GM12891 (cell line): Measurements from ENCODE around the gene FAM174C.

Experiments used
- DNase-seq: peaks from one replicate; pipeline ENCODE4 v3.0.0; 2011; ENCODE audit warnings: low spot score; ENCODE audit not compliant: insufficient read length
- FAIRE-seq: peaks from 2 replicates; lab custom pipeline; 2011; peaks lifted over from hg19 to GRCh38; lab: Jason Lieb, UNC
- PAX5 ChIP-seq: IDR thresholded peaks from 2 replicates; pipeline ENCODE4 v1.6.1; 2011; ENCODE audit warnings: low read length, moderate library complexity, mild to moderate bottlenecking; ENCODE audit not compliant: insufficient read depth, severe bottlenecking
- POLR2A ChIP-seq: IDR thresholded peaks from 2 replicates; pipeline ENCODE4 v1.6.1; 2011; ENCODE audit warnings: low read depth, low read length, control low read depth
- POLR2AphosphoS5 ChIP-seq: IDR thresholded peaks from 2 replicates; pipeline ENCODE4 v1.6.1; 2011; ENCODE audit warnings: low read depth, low read length, control low read depth
- POU2F2 ChIP-seq: IDR thresholded peaks from 2 replicates; pipeline ENCODE4 v1.6.1; 2011; ENCODE audit warnings: low read depth, mild to moderate bottlenecking, control low read depth, low read length, moderate library complexity
- SPI1 ChIP-seq: IDR thresholded peaks from 2 replicates; pipeline ENCODE4 v1.6.1; 2011; ENCODE audit warnings: low read depth, low read length, control low read depth
- TAF1 ChIP-seq: IDR thresholded peaks from 2 replicates; pipeline ENCODE4 v1.6.1; 2011; ENCODE audit warnings: low read depth, low read length, control low read depth

Gene FAM174C

GRCh38 chr19:1291761-1292418, 16.6 kb downstream of the FAM174C start:
- FAIRE-seq (peak; percentile 20), DNase-seq (no peak)
- TF ChIP-seq SPI1: no peak
- no peak for TF ChIP-seq POLR2A
- peak; percentile 92 for TF ChIP-seq POU2F2

DNA sequence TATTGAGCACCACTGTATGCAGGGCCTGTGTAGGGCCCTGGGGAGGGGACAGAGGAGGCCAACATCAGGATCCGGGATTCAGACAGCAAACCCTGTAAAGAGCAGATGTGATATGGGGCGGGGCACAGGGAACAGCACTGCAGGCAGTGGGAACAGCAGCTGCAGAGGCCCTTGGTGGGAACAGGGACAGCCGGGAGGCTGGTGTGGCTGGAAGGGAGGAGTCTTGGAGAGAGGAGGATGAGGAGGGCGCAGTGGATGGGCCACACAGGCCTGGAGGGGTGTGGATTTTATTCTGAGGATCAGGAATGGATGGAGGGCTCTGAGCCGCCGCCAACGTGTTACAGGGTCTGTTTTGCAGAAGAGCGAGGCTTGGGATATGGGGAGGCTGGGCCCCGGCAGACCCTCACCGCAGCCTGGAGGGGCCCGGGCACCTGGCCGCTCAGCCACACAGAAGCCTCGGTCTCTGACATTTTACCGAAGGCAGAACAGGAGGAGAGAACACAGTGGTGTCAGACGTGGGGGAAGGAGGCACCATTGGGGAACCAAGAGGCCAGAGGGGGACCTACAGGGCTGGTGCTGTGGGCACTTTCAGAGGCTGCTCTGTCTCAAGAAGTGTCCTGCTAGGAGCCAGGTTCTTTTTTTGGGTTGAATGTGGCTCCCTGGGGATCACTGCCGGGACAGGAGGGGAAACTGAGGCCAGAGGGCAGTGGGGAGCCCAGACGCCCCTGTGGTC, 17.3 kb downstream of the FAM174C start:
- no peak for TF ChIP-seq POLR2A
- TF ChIP-seq POLR2AphosphoS5: no peak
- no peak for TF ChIP-seq SPI1
- TF ChIP-seq TAF1: no peak
- no peak for TF ChIP-seq PAX5
- no peak for TF ChIP-seq POU2F2
- no peak for DNase-seq
- no peak for FAIRE-seq

DNA sequence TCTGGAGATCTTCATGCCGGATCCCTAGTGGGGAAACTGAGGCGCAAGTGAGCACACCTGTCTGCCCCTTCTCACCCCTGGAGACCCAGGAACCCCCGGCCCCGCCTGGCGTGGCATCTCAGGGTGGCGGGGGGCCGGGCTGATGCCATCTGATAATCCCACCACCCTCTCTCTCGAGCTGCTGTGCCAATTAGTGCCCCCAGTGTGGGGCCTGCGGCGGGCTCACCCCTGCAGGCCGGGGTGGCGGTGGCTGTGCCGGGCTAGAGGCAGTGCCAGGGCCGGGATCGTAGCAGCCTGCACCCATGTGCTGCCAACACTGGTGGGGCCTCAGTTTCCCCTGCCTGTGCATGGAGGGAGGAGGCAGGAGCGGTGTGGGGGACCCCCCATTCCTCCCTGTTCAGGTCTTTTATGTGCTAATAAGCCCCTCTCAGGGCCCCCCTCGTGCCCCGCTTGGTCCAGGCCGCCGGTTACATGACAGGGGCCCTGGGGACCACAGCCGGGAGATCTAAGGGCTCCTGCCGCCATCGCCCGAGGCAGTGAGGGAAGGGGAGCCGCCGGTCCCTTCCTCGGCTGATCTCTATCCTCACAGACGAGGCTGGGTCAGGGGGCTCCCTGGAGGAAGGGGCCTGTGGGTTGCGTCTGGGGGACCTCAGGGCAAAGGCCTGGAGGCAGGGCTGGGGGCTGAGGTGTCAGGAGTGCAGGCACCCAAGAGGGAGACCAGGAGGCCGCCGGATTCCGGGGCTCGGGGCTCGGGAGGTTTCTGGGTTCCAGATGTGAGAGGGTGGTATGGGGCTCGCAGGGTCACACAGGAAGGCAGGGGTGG, 18.7 kb downstream of the FAM174C start:
- FAIRE-seq: no peak
- no peak for DNase-seq
- TF ChIP-seq SPI1 (no peak), POLR2A (no peak), PAX5 (no peak), POLR2AphosphoS5 (no peak), POU2F2 (no peak), TAF1 (no peak)

GRCh38 chr19:1294688-1295087, 19.4 kb downstream of the FAM174C start:
- TF ChIP-seq PAX5 (no peak), TAF1 (no peak), POLR2AphosphoS5 (no peak), SPI1 (no peak)
- no peak for FAIRE-seq
- no peak for DNase-seq

DNA sequence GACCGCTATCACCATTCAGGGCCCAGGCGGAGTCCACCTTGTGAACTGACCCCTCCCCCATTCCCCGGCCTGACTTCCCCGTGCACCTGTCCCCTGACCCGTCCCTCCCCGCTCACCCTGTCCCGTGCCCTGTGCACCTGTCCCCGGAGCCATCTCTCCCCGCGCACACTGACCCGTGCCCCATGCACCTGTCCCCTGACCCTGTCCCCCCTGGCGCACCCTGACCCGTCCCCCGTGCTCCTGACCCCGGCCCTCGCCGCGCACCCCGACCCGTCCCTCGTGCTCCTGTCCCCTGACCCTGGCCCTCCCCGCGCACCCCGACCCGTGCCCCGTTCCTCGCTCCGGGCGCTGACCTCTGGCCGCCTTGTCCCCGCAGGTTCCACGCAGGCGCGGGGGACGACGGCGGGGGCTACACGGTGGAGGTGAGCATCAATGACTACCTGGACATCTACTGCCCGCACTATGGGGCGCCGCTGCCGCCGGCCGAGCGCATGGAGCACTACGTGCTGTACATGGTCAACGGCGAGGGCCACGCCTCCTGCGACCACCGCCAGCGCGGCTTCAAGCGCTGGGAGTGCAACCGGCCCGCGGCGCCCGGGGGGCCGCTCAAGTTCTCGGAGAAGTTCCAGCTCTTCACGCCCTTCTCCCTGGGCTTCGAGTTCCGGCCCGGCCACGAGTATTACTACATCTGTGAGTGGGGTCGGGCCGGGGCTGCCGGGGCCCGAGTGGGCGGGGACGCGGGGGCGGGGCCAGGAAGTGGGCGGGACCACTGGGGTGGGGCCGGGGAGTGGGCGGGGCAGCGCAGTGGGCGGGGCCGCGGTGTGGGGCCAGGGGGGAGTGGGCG, 20.1 kb downstream of the FAM174C start:
- TF ChIP-seq TAF1 (no peak), POLR2A (no peak), SPI1 (no peak), POU2F2 (no peak), PAX5 (no peak), POLR2AphosphoS5 (no peak)
- DNase-seq (peak; percentile 84), FAIRE-seq (no peak)

GRCh38 chr19:1296078-1296477, 20.7 kb downstream of the FAM174C start:
- FAIRE-seq (no peak), DNase-seq (no peak)
- TF ChIP-seq PAX5 (no peak), SPI1 (no peak), POLR2A (no peak), POU2F2 (no peak), TAF1 (no peak)

- FAIRE-seq (no peak), DNase-seq (no peak)
- TF ChIP-seq SPI1 (no peak), POLR2AphosphoS5 (no peak), POU2F2 (no peak), TAF1 (no peak), PAX5 (no peak), POLR2A (no peak)
Measured at GRCh38 chr19:1296575-1297271, 21.4 kb downstream of the FAM174C start.

GRCh38 chr19:1298235-1298634, 22.9 kb downstream of the FAM174C start:
- FAIRE-seq (no peak), DNase-seq (no peak)
- TF ChIP-seq TAF1 (no peak), SPI1 (no peak), PAX5 (no peak), POU2F2 (no peak), POLR2A (no peak)

- no peak for FAIRE-seq
Measured at GRCh38 chr19:1299801-1300200, 24.5 kb downstream of the FAM174C start.

More at GRCh38 chr19:1299801-1300200, 24.5 kb downstream of the FAM174C start:
- DNase-seq: no peak
- TF ChIP-seq TAF1 (no peak), PAX5 (no peak), SPI1 (no peak), POLR2A (no peak)
